ENCODE measurements around the gene PI3. TPM values are rescaled to one million over a fixed set of nuclear protein-coding genes. Genes with fewer than 3 reads are reported as not detected.

The PI3 gene
- total RNA-seq, 1 experiment from 2014 or later: not detected

DNA sequence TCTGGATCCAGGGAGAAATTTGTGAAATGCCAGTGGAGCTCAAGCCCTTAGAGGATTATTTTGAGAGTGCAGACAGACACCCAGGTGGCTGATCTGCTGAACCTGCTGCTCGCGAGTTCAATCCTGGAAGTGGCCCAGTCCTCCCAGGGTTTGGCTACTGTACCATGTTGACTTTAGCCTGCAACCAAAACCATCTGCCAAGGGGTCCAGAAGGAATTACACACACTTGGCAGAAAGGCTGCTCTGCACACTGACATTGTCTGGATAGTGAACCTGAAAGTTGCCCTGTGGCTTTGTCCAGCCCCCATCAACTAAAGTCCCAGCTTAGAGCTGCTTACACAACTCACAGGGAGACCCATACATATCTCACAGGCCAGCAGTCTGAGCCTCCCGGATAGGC, 21.6 kb upstream of the PI3 start:
- ChIA-PET RAD21 (ENCODE audit: low non-redundant PET in 1 of 2, low total read pairs in 2 of 2, uncharacterized antibody in 2 of 2, unreplicated experiment in 2 of 2) (no interaction called here), CTCF (no interaction called here), POLR2A (no interaction called here)
- Histone ChIP-seq H4K20me1 (ENCODE audit: insufficient read depth) (no peaks in the 10 kb centered on the region), H2AFZ (ENCODE audit: low read depth, low read length, poor library complexity, severe bottlenecking) (no peak overlapping the region), H3K4me2 (ENCODE audit: low read length) (no peak overlapping the region), H3K27ac (ENCODE audit: low read depth, low read length) (no peak overlapping the region), H3K4me1 (ENCODE audit: control insufficient read depth in 1 of 2, insufficient read depth in 2 of 2, low read length in 2 of 2) (peaks cover 0 to 5% of the 10 kb centered on the region in 2 experiments; a peak in 1 of 4 replicates), H3K4me3 (replicated peaks in 1 of 2; ENCODE audit: low read depth in 1 of 2, low read length in 2 of 2) (no peak overlapping the region), H3K36me3 (ENCODE audit: control insufficient read depth in 1 of 2, insufficient read depth in 2 of 2, low read length in 2 of 2) (no peaks in the 10 kb centered on the region), H3K9ac (ENCODE audit: low read length) (no peak overlapping the region), H3K9me3 (ENCODE audit: control insufficient read depth in 1 of 2, insufficient read depth in 1 of 2, low read depth in 1 of 2, low read length in 2 of 2) (no peaks in the 10 kb centered on the region), H3K9me2 (ENCODE audit: insufficient read depth) (no peaks in the 10 kb centered on the region), H3K79me2 (ENCODE audit: insufficient read depth, low read length) (no peaks in the 10 kb centered on the region), H3K27me3 (ENCODE audit: insufficient read depth, low read length) (peaks cover 11% of the 10 kb centered on the region; the same call in 1 of the 2 replicates)
- no peak for DNase-seq (ENCODE audit: low read depth, low spot score)
- no peak for ATAC-seq
- TF ChIP-seq RAD21 (IDR thresholded peaks at IDR 0.05; ENCODE audit: low read depth): no peak
- no peak for TF ChIP-seq EZH2phosphoT487 (IDR thresholded peaks at IDR 0.05; ENCODE audit: borderline replicate concordance)
- TF ChIP-seq, protein P1, sequence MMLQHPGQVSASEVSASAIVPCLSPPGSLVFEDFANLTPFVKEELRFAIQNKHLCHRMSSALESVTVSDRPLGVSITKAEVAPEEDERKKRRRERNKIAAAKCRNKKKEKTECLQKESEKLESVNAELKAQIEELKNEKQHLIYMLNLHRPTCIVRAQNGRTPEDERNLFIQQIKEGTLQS (IDR thresholded peaks at IDR 0.05): no peak
- no TSS peak for BruUV-seq (replicated peaks)
- intact Hi-C loops (cut with micrococcal nuclease): no loop called here

GRCh38 chr20:45153752-45154151, 20.9 kb upstream of the PI3 start:
- H3K4me2 ChIP-seq (ENCODE audit: low read length): no peak overlapping the region
- no peak for TF ChIP-seq YY1 (IDR thresholded peaks at IDR 0.05; ENCODE audit: extremely low read depth, insufficient replicate concordance, low read depth, low read length)
- no peak for TF ChIP-seq REST (IDR thresholded peaks at IDR 0.05; ENCODE audit: low read depth)
- TF ChIP-seq POLR2AphosphoS5 (IDR thresholded peaks at IDR 0.05; ENCODE audit: low read depth, low read length): no peak
- TF ChIP-seq CBX3 (IDR thresholded peaks at IDR 0.05; ENCODE audit: low read depth): no peak
- TF ChIP-seq ZNF274 (IDR thresholded peaks at IDR 0.05; ENCODE audit: low read depth, low read length): no peak
- no peak for TF ChIP-seq ZFX (IDR thresholded peaks at IDR 0.05)
- TF ChIP-seq FOSL1 (IDR thresholded peaks at IDR 0.05; ENCODE audit: low read depth): no peak
- TF ChIP-seq EZH2 (IDR thresholded peaks at IDR 0.05): no peak
- no peak for TF ChIP-seq ZBTB33 (IDR thresholded peaks at IDR 0.05; ENCODE audit: extremely low read depth, insufficient replicate concordance, low read length)
- TF ChIP-seq POLR2A (IDR thresholded peaks at IDR 0.05; ENCODE audit: borderline replicate concordance, extremely low read depth, insufficient read depth, insufficient read length): no peak
- TF ChIP-seq ELF1 (IDR thresholded peaks at IDR 0.05; ENCODE audit: borderline replicate concordance, low read depth): no peak
- TF ChIP-seq EZH2phosphoT487 (IDR thresholded peaks at IDR 0.05; ENCODE audit: borderline replicate concordance): no peak
- TF ChIP-seq, protein P1 (IDR thresholded peaks at IDR 0.05): no peak

More at GRCh38 chr20:45153752-45154151, 20.9 kb upstream of the PI3 start:
- Histone ChIP-seq H3K27me3 (ENCODE audit: insufficient read depth, low read length) (peaks cover 8% of the 10 kb centered on the region; the same call in 1 of the 2 replicates), H3K79me2 (ENCODE audit: insufficient read depth, low read length) (no peaks in the 10 kb centered on the region), H3K9ac (ENCODE audit: low read length) (no peak overlapping the region), H3K9me3 (ENCODE audit: control insufficient read depth in 1 of 2, insufficient read depth in 1 of 2, low read depth in 1 of 2, low read length in 2 of 2) (no peaks in the 10 kb centered on the region), H3K36me3 (ENCODE audit: control insufficient read depth in 1 of 2, insufficient read depth in 2 of 2, low read length in 2 of 2) (no peaks in the 10 kb centered on the region), H4K20me1 (ENCODE audit: insufficient read depth) (no peaks in the 10 kb centered on the region), H3K27ac (ENCODE audit: low read depth, low read length) (no peak overlapping the region), H3K9me2 (ENCODE audit: insufficient read depth) (no peaks in the 10 kb centered on the region), H3K4me1 (ENCODE audit: control insufficient read depth in 1 of 2, insufficient read depth in 2 of 2, low read length in 2 of 2) (peaks cover 0 to 7% of the 10 kb centered on the region in 2 experiments; a peak in 1 of 4 replicates), H3K4me3 (replicated peaks in 1 of 2; ENCODE audit: low read depth in 1 of 2, low read length in 2 of 2) (no peak overlapping the region), H2AFZ (ENCODE audit: low read depth, low read length, poor library complexity, severe bottlenecking) (no peak overlapping the region)
- intact Hi-C loops (cut with micrococcal nuclease): no loop called here
- ChIA-PET RAD21 (ENCODE audit: low non-redundant PET in 1 of 2, low total read pairs in 2 of 2, uncharacterized antibody in 2 of 2, unreplicated experiment in 2 of 2) (no interaction called here), CTCF (no interaction called here), POLR2A (no interaction called here)
- BruUV-seq (replicated peaks): no TSS peak
- ATAC-seq (no peak), DNase-seq (ENCODE audit: low read depth, low spot score) (no peak)
